A673 (cell line): ENCODE measurements around the gene TBCC.

ENCODE experiments used
- EZH2 ChIP-seq: fragments of 200-600 bp; sonication (generic); IDR thresholded peaks from 2 replicates; pipeline ENCODE4 v1.6.1; 2017; ENCODE audit warnings: borderline replicate concordance, low read depth, mild to moderate bottlenecking, mixed read lengths, antibody characterized with exemption, low read length; ENCODE audit not compliant: poor library complexity, severe bottlenecking
- TF ChIP-seq, protein P1 (sequence below): fragments of 300-800, 200-600 bp; sonication (generic); conservative IDR thresholded peaks from 2 replicates; pipeline ENCODE4 v1.5.1; 2017; ENCODE audit warnings: low read depth, mild to moderate bottlenecking, antibody characterized with exemption, low read length, moderate library complexity, mixed read lengths

DNA sequence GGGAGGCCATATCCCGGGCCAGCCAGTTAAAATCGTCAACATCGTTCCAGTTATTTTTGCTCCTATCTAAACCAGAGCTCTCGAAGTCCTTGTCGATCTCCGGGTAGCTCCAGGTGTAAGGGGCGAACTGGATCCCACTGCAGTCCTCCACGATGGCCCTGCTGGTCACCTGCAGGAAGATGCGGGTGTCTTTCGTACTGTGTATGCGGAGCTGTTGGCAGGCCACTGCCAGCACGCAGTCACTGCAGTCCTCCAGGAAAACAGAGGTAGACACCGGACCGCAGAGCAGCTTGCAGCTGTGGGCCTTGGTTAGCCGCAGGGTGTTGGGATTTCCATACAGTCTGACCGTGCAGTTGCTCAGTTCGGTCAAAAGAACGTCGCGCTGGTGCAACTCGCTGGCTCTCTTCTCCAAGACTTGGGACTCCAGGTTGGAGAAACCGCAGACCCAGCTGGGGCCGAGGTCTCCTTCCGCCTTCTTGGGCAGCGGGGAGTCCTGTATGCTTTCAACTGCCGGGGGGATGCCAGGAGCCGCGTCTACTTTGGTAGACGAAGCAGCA lies 742 bp downstream of the TBCC start:
- TF ChIP-seq, protein P1, sequence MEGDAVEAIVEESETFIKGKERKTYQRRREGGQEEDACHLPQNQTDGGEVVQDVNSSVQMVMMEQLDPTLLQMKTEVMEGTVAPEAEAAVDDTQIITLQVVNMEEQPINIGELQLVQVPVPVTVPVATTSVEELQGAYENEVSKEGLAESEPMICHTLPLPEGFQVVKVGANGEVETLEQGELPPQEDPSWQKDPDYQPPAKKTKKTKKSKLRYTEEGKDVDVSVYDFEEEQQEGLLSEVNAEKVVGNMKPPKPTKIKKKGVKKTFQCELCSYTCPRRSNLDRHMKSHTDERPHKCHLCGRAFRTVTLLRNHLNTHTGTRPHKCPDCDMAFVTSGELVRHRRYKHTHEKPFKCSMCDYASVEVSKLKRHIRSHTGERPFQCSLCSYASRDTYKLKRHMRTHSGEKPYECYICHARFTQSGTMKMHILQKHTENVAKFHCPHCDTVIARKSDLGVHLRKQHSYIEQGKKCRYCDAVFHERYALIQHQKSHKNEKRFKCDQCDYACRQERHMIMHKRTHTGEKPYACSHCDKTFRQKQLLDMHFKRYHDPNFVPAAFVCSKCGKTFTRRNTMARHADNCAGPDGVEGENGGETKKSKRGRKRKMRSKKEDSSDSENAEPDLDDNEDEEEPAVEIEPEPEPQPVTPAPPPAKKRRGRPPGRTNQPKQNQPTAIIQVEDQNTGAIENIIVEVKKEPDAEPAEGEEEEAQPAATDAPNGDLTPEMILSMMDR, result no peak
- no peak for TF ChIP-seq EZH2
